NCI-H524 (cell line): Measurements from ENCODE around the gene PCNX3.

ENCODE experiments used
- DNase-seq, 2 experiments: peaks; one replicate each; lab custom pipeline; 2025; lab: John Stamatoyannopoulos, UW

The PCNX3 gene

DNA sequence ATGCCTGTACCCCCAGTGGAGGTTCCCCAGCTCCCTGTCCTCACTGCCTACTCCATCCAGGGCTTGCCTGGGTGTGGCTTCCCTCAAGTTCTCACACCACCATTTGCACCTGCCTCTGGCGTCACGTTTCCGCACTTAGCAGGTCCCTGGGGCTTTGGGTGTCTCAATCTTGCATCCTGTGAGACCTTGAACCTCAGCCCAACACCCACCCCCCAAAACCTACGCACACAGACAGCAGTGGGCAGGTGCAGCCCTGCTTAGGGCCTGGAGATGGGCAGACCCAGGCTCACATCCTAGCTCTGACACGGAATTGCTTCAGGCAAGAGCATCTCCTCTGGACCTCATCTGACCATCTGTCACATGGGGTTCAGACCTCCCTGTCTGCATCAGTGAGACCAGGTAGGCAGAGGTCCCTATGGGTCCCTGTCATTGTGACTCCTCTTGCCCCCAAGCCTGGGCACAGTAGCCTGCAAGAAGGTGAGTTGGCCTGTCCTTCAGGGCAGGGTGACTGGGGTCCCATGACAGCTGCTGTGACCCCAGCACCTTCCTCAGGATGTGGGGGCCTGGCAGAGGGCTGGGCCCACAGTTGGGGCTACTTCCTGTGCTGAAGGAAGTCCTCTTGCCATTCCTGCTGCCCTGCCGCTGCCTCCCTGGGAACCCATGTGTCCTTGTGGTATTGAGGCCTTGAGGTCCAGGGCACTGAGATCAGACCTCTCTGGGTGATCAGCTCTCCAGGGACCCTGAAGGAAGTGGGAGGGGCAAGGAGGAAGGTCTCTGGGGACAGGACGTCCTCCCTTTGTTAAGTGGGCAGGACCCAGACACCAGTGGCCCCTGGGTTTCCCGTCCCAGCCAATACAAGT, 24.3 kb downstream of the PCNX3 start:
- no peak for DNase-seq

- no peak for DNase-seq
These were observed 25.1 kb downstream of the PCNX3 start for GRCh38 chr11:65640483-65641296.

GRCh38 chr11:65641297-65642013, 25.9 kb downstream of the PCNX3 start:
- no peak for DNase-seq

DNA sequence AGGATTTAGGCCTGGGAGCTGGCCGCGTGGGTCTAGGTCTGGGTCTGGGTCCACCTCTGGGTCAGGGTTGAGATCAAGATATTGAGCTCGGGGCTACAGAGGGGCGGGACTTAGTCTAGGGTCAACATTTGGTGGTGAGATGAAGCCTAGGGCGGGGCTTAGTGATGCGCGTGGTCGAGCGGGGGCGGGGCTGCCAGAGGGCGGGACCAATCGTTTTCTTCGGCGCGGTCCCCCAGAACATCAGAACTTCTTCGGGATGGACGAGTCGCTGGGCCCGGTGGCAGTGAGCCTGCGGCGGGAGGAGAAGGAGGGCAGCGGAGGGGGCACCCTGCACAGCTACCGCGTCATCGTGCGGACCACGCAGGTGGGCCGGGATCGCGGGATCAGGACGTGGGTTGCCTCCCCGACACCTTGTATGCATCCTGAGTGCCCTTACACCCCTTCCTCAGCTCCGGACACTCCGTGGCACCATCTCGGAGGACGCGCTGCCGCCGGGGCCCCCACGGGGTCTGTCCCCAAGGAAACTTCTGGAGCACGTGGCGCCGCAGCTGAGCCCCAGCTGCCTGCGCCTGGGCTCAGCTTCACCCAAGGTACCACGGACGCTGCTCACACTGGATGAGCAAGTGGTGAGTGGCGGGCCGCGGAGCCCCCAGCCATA, 26.6 kb downstream of the PCNX3 start:
- no peak for DNase-seq

- no peak for DNase-seq
These were observed 28.4 kb downstream of the PCNX3 start for GRCh38 chr11:65643971-65644370.

GRCh38 chr11:65644837-65645236, 29.3 kb downstream of the PCNX3 start:
- DNase-seq = no peak

DNA sequence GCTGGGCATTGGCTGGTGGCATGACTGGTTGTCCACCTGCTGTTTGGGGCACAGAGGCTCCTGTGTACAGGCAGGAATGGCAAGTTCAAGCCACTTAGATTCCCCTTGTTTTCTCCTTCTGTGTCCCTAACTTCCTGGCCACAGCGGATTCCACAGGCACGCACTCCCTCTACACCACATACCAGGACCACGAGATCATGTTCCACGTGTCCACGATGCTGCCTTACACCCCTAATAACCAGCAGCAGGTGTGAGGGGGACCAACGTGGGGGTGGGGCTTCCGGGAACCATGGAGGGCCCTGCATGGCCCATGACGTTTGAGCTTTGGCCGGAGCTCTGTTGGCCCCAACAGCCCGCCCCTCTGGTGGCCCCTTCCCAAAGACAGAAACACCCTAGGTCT, 30.1 kb downstream of the PCNX3 start:
- no peak for DNase-seq

GRCh38 chr11:65646288-65646957, 30.8 kb downstream of the PCNX3 start:
- DNase-seq = no peak

DNA sequence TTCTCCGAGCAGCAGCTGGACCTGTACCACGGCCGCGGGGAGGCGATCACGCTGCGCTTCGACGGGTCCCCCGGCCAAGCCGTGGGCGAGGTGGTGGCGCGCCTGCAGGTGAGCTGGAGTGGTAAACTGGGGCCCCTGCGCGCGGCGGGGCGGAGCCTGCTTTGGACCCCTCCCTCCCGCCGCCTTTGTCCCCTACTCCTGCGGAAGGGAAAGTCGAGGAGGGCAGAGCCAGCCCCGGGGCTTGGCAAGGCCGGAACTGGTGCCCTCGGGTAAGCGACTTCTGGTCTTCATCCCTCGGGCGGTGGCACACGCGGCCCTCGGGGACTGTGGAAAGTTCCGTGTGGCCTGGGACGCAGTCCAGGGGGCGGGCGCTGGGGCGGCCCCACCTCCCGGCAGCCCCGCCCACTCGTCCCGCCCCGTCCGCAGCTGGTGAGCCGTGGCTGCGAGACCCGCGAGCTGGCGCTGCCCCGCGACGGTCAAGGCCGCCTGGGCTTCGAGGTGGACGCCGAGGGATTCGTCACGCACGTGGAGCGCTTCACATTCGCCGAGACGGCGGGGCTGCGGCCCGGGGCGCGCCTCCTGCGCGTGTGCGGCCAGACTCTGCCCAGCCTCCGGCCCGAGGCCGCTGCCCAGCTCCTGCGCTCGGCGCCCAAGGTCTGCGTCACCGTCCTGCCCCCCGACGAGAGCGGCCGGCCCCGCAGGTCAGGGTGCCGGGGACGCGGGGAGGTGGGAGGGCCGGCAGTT, 31.6 kb downstream of the PCNX3 start:
- peak in 1 of 2 experiments; percentile 13 for DNase-seq

DNA sequence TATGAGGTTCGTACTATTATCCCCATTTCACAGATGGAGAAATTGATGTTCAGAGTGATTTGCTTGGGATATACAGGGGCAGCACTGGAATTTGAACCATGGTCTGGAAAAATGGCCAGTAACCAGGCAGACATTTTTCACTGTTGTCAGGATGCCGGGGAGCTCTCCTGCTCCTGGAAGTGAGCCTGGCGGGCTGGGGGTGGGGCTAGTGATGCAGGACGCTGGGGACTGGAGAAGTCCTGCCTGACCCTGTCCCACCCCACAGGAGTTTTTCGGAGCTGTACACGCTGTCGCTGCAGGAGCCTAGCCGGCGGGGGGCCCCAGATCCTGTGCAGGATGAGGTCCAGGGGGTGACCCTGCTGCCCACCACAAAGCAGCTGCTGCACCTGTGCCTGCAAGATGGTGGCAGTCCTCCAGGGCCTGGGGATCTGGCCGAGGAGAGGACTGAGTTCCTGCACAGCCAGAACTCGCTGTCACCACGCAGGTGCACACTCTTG, 33.5 kb downstream of the PCNX3 start:
- no peak for DNase-seq

DNA sequence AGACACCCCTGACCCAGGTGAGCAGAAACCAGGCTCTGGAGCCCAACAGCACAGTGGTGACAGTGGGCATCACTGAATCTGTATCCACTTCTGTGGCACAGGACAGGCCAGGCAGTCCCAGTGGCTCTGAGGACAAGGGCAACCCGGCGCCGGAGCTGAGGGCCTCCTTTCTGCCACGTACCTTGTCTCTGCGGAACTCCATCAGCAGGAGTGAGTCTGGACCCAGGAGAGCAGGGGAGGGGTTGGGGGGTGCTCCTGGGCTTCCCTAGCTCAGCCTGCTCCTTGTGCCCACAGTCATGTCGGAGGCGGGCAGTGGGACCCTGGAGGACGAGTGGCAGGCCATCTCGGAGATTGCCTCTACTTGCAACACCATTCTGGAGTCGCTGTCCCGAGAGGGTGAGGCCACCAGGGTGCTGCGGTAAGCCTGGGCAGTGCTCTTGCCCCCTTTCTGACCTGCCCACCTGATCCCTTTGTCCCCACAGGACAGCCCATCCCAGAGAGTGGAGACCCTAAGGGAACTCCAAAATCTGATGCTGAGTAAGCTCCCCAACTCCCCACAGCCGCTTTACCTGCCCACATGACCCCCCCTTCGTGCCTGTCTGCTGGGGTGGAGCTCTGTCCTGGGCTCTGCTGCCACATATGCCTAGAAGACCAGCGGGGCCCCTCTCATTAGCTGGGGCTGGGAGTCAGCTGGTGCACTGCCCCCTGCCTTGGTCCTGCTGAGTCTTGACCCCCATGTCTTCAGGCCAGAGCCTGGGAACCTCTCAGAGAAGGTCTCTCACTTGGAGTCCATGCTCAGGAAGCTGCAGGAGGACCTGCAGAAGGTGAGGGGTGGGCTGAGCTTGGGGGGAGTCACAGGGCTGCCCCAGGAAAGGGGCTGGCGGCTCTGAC, 34.3 kb downstream of the PCNX3 start:
- DNase-seq = no peak

- DNase-seq = no peak
These were observed 35.2 kb downstream of the PCNX3 start for GRCh38 chr11:65650547-65651338.

- DNase-seq = no peak
These were observed 35.7 kb downstream of the PCNX3 start for GRCh38 chr11:65651339-65651588.

DNA sequence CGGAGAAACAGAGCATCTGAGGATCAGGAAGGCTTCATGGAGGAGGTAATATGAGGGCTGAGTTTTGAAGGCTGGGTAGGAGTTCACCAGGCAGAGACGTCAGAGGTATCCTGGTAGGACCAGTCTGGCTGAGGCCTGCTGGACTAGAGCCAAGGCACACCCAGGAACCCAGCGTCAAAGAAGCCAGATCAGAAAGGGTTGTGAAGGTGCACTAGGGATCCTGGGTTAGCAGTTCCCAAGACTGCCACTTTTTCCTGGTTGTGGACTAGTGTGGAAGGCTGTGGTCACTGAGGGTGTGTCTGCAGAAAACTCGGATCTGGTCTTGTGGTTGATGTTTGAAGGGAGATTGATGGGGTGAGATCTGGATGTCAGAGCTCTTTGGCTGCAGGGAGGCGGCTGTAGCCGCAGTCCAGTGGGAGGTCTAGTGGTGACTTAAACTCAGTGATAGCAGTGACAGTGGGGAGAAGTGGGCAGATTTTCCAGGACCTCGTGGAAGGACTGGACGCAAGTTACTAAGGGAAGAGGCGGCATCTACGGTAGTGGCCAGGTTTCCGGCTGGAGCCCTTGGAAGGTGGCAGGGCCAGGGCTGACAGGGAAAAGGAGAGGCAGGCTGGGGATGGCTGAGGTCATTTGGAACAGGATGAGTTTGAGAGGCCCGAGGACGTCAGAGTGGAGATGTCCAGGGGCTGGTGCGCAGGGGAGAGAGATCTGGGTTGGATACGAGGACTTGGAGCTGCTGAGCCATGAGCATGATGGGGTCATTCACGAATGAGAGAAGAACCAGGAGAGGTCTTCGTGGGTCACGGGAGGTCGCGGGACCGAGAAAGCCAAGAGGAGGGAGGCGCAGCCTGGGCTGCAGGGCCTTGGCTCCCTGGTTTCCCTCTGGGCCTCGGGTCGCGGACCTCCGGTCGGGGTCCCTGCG, 36.3 kb downstream of the PCNX3 start:
- DNase-seq = no peak

- DNase-seq = peak; percentile 54 to 83
These were observed 37.1 kb downstream of the PCNX3 start for GRCh38 chr11:65652511-65653228.

- no peak for DNase-seq
These were observed 38.0 kb downstream of the PCNX3 start for GRCh38 chr11:65653229-65654225.
